Stimulated activated CD4-positive, alpha-beta T cell treated with anti-CD3 and anti-CD28 coated beads, Interleukin-12 subunit alpha, Interleukin-12 subunit beta, amount 100 ng/mL, for 48 hours (primary cell): Measurements from ENCODE around the gene INPP4B.
"Not testable (repeated sequence)": the region's sequence is repeated elsewhere in the genome, so short reads cannot be mapped to it uniquely, and the experiment has no call there.

Experiments used
- DNase-seq, 3 donors: peaks; one replicate each; pipeline ENCODE4 v3.0.0-alpha.2; 2020; ENCODE audit warnings: low read depth in 2 of 3, low spot score in 1 of 3

Gene INPP4B

DNA sequence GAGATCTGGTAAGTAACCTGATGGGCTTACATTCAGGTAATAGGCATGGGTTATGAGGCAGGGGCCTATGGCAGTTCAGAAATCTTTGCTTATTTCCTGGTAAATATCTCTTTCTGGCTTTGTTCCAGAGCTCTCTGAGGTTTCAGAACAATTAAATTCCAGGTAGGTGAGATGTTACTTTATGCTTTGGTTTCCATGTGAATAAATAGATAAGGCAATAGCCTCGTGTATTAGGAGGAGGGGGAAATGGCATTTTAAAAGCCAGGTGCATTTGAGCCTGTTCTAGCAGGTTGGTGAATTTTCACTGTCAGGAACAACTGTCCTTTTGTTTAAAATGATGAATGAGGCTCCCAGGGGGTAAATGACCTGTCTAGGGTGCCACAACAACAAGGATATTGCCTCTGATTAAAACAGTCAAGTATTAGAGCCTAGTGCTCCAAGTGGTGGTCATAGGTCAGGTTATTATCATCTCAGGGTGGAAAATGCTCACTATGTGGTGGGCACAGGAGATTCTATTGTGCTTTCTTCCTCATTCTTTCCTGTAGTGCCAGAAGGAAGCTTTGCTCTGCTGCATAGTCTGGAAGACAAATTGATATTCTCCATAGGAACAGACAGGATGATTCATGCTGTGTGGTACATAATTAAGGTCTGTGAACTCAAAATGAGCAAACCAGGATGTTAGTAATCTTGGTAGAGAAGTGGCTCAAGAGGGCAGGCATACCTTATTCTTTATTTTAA lies 296.2 kb downstream of the INPP4B start:
- no peak for DNase-seq

DNA sequence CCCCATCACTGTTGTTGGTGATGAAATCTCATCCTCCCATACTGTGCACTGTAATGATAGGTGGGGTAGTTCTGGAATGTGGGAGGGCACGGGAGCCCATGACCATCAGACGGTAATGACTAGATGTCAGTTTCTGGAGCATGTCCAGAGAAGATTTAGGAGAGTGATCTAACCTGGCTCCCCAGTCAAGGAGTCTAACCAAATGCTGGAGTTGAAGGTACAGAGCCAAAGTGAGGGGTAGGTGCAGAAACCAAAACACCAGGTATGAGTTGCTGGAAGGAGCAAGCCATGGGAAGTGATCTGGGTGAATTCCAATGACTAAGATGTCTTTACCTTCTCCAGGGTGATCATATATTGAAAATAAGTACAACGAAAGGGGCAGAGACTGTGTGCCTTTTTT lies 296.9 kb downstream of the INPP4B start:
- DNase-seq, result no peak

GRCh38 chr4:142548491-142548890 lies 297.6 kb downstream of the INPP4B start:
- DNase-seq, result no peak

- no peak for DNase-seq
Observed at GRCh38 chr4:142547974-142548373, 298.1 kb downstream of the INPP4B start.

GRCh38 chr4:142544594-142544993 lies 301.5 kb downstream of the INPP4B start:
- no peak for DNase-seq

DNA sequence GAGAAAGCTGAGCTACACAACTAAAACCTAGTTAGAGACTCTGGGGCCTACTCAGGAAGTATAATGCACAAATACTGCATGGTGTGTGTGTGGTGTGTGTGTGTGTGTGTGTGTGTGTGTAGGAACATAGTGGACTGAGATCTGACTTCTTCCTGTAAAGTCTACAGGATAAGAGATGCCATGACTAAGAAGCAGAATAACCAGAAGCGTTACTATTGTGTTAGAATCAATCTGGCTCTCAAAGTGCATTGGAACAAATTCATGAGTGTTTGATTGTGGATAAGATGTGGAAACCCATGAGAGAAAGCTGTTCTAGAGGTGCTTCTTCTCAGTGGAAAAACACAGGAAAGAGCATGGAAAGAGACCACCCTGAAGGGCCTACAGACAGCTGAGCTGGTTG lies 302.1 kb downstream of the INPP4B start:
- no peak for DNase-seq

DNA sequence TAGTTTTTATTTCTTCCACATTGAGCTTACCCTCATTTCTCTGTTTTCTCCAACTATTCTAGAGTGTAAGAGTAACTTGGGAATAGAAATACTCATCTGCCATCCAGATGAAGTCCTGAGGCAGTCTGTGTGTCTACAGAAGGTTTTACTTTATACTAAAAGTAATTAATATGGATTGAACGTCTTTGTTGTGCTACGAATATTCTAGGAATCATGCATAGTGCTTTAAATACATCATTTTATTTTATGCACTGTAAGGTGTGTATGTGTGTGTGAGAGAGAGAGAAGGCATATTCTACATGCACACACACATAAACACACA lies 305.7 kb downstream of the INPP4B start:
- no peak for DNase-seq

GRCh38 chr4:142539796-142540482 lies 306.2 kb downstream of the INPP4B start:
- DNase-seq, result no peak

GRCh38 chr4:142535009-142535408 lies 311.1 kb downstream of the INPP4B start:
- no peak for DNase-seq

DNA sequence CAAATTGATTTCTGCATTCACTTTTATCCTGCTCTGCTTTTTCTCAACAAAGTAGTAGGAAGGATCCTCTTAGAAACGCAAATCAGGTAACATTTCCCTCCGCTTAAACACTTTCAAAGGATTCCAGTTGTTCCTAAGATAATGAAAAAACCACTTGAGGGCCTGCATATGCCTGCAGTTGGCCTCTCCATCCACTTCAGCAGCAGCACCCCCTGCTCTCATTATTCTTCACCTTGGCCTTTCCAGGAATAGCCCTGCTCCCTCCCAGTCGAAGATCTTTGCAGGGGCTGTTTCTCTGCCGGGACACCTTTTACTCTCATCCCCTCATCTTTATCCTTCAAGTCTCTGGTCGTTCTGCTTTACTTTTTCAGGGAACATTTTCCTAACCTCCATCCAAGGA lies 314.0 kb downstream of the INPP4B start:
- DNase-seq, result no peak

DNA sequence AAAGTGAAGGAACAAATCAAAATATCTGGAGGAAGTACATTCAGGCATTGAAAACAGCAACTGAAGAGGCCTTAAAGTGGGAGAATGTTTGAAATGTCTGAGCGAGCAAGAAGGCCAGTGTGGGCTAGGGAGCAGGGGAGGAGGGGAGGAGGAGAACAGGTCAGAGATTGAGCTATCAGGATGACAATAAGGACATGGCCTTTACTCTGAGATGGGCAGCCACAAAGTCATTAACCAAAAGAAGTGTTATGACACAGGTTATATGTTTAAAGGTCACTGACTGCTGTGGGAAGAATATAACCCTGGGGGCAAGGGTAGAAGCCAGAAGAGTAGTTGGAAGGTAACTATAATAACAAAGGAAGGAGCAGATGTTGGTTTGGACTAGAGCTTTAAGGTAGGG lies 315.4 kb downstream of the INPP4B start:
- no peak for DNase-seq

GRCh38 chr4:142528433-142528832 lies 317.7 kb downstream of the INPP4B start:
- DNase-seq, result no peak

DNA sequence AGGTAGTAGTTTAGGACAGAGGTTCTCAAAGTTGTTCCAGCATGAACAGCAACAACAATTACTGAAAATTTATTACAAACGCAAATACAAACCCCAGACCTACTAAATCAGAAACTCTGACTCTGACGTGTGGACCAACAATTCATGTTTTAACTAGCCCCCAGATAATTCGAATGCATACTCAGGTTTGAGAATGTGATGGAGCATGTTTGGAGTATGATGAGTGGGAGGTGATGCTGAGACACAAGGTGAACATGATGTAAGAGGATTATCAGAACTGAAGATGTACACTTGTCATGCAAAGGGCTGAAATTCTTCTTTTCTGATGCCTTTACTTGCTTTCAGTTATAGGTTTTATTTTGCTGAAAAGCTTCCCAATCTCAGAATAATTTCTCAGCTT lies 323.0 kb downstream of the INPP4B start:
- DNase-seq, result no peak

- no peak for DNase-seq
Observed at GRCh38 chr4:142519342-142519741, 326.8 kb downstream of the INPP4B start.

DNA sequence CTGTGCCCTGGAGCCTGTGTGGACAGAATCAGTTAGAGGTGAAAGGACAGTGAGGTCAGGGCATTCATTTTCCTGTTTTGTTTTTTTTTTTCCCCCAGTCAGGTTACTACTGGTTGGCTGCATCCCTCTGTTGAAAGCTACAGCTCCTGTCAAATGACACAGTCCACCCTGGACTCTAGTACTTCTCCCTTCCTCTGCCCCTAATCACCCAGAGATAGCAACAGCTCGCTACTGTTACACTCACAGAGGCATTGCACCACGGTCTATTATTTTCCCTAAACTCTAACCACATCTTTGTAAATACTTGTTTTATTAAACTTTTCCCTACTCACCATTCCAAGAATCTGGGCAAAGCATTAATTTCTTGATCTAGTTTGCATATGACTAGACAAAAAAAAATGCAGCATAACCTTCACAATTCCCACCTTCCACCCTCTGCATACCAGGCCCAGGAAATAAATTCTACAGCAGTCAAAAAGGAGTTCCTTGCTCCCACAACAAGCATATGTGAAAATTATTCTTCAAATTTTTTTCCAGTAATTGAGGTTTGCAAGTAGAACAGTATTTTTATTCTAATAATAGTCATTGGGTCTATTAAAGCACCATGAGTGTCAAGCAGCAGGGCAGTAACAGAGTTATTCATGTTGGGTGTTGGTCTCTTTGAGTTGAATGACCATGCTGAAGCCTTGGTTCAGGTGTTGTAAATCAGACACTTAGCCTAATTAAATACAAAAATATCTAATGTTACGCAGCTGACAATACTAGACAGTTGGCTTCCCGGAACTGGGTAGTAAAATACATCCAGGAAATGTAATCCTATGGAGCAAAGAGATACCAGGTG lies 329.2 kb downstream of the INPP4B start:
- no peak for DNase-seq

GRCh38 chr4:142512161-142512560 lies 333.9 kb downstream of the INPP4B start:
- no peak for DNase-seq

- DNase-seq, result no peak
Observed at GRCh38 chr4:142509881-142510280, 336.2 kb downstream of the INPP4B start.

- not testable (repeated sequence) for DNase-seq
Observed at GRCh38 chr4:142509381-142509780, 336.7 kb downstream of the INPP4B start.

DNA sequence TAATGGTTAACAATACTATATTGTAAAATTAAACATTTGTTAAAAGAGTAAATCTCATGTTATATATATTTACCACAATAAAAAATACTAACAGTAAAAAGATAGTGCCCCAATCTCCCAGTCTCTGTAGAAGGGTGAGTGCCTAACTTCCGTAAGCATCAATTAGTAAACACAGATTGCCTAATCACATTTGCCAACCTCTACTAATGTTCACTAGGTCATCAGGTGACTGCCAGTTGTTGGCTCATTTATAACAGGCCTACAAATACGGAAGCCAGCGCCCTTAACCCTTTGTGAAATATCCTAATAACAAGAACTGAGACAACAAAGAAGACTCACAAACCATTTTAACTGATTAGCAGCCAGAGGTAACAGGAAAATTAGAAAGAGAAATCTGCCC lies 345.1 kb downstream of the INPP4B start:
- no peak for DNase-seq

DNA sequence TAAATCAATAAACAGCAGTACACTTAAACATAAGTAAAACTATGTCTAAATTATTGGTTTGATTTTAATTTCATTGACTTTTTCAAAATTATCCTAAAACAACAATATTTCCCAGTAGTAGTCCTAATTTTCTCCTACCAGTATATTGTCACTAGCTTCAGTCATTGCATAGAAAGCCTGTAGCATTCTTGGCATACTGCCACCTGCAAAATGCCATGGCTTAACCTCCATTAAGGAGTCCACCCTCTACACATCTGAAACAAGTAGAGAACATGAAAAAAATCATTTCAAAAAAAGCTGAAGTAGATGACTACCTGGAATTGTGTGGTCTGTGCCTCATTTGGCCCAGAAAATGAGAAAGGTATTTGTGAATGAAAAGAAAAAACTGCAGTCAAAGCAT lies 348.5 kb downstream of the INPP4B start:
- DNase-seq, result no peak

GRCh38 chr4:142493255-142494110 lies 352.6 kb downstream of the INPP4B start:
- DNase-seq, result no peak
